Thoracic aorta (tissue), 2 donors: Measurements from ENCODE around the gene E2F1. TPM values are rescaled to one million over a fixed set of nuclear protein-coding genes. Genes with fewer than 3 reads are reported as not detected.
A peak's percentile ranks its signal among the peaks of the same experiment; 100 is the strongest.

Source experiments
- ATAC-seq: fragments of 150-250 bp; one replicate; pipeline ENCODE4 v1.8.0; 2017; ENCODE audit warnings: low read depth; ENCODE audit not compliant: insufficient number of reproducible peaks, low FRiP score
- DNase-seq: peaks from one replicate; pipeline ENCODE4 v3.0.0-alpha.2; 2020; ENCODE audit warnings: low spot score
- H3K27ac ChIP-seq, 2 donors: fragments of 200-600 bp; sonication (generic); 1 replicate in 1 of 2; 2 replicates in 1 of 2; pipeline ENCODE4 v1.5.1; 2016; ENCODE audit warnings: mild to moderate bottlenecking in 2 of 2, moderate library complexity in 2 of 2
- H3K27me3 ChIP-seq: fragments of 200-600 bp; sonication (generic); replicated peaks from 2 replicates; pipeline ENCODE4 v1.6.0; 2016; ENCODE audit warnings: mild to moderate bottlenecking; ENCODE audit not compliant: insufficient read depth
- H3K36me3 ChIP-seq: fragments of 200-600 bp; sonication (generic); one replicate; pipeline ENCODE4 v1.5.1; 2016
- H3K4me1 ChIP-seq, 2 donors: fragments of 200-600 bp; sonication (generic); 1 replicate in 1 of 2; 2 replicates in 1 of 2; pipeline versions ENCODE4 v1.5.1 to v1.6.0; 2016; ENCODE audit warnings: low read depth in 2 of 2, mild to moderate bottlenecking in 1 of 2; ENCODE audit not compliant: control insufficient read depth in 1 of 2
- H3K4me3 ChIP-seq: fragments of 200-600 bp; sonication (generic); 2 replicates; pipeline ENCODE4 v1.5.1; 2016; ENCODE audit warnings: mild to moderate bottlenecking
- H3K9me3 ChIP-seq: fragments of 200-600 bp; sonication (generic); 2 replicates; pipeline ENCODE4 v1.5.1; 2016
- CTCF ChIP-seq: fragments of 200-600 bp; sonication (generic); IDR thresholded peaks from one replicate; pipeline ENCODE4 v1.5.1; 2019; ENCODE audit warnings: antibody characterized with exemption
- total RNA-seq, 2 donors: library from RNA; depleted of rRNA; stranded (reverse); fragments of >200 nt; gene quantifications; one replicate each; pipeline versions ENCODE4 v1.1.0 to v1.2.3, GENCODE V29; 2016

The E2F1 gene
- total RNA-seq, 2 donors from 2014 or later = 0.68 to 0.92 TPM

DNA sequence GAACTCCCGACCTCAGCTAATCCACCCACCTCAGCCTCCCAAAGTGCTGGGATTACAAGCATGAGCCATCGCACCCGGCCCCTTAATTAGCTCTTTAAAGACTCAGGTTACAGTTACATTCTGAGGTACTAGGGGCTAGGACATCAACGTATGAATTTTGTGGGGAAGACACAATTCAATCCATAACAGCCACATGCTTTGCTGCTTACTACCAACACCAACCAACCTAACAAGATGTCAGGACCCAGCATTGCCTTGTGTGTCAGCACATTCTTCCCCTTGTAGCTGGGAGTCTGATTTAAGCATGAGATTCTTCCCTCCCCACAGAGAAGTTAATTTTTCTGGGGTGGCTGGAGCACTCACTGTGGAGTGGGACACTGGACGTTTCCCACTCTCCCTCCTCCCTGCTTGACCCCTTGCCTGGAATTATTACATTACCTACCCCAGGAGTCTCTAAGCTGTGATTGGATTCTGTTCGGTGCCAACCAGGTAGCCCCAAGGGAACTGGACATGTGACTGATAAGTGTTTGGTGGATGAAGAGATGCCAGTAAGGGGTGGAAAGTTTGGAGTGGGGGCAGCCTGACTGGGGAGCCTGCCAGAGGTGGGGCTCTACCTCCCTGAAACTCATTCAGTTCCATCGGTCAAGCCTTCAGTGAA, 39.6 kb upstream of the E2F1 start:
- H3K27ac ChIP-seq = no peak overlapping the region
- ATAC-seq (no peak), DNase-seq (no peak)
- no peaks in the 10 kb centered on the region for H3K9me3 ChIP-seq
- no peak for TF ChIP-seq CTCF
- no peak overlapping the region for H3K4me3 ChIP-seq
- no peaks in the 10 kb centered on the region for H3K27me3 ChIP-seq
- H3K36me3 ChIP-seq = no peaks in the 10 kb centered on the region
- no peaks in the 10 kb centered on the region for H3K4me1 ChIP-seq

- Histone ChIP-seq H3K36me3 (no peaks in the 10 kb centered on the region), H3K27ac (no peak overlapping the region), H3K4me3 (no peak overlapping the region), H3K27me3 (no peaks in the 10 kb centered on the region), H3K4me1 (peaks cover 1 to 2% of the 10 kb centered on the region in 2 donors), H3K9me3 (no peaks in the 10 kb centered on the region)
- ATAC-seq (no peak), DNase-seq (no peak)
- TF ChIP-seq CTCF = no peak
Measured at GRCh38 chr20:33724439-33725094, 38.4 kb upstream of the E2F1 start.

GRCh38 chr20:33721391-33722140, 35.4 kb upstream of the E2F1 start:
- no peaks in the 10 kb centered on the region for H3K9me3 ChIP-seq
- H3K4me3 ChIP-seq = no peak overlapping the region
- DNase-seq = no peak
- peaks cover 7 to 12% of the 10 kb centered on the region in 2 donors for H3K4me1 ChIP-seq
- no peak for ATAC-seq
- H3K27me3 ChIP-seq = no peaks in the 10 kb centered on the region
- no peak for TF ChIP-seq CTCF
- no peak overlapping the region for H3K27ac ChIP-seq
- no peaks in the 10 kb centered on the region for H3K36me3 ChIP-seq

DNA sequence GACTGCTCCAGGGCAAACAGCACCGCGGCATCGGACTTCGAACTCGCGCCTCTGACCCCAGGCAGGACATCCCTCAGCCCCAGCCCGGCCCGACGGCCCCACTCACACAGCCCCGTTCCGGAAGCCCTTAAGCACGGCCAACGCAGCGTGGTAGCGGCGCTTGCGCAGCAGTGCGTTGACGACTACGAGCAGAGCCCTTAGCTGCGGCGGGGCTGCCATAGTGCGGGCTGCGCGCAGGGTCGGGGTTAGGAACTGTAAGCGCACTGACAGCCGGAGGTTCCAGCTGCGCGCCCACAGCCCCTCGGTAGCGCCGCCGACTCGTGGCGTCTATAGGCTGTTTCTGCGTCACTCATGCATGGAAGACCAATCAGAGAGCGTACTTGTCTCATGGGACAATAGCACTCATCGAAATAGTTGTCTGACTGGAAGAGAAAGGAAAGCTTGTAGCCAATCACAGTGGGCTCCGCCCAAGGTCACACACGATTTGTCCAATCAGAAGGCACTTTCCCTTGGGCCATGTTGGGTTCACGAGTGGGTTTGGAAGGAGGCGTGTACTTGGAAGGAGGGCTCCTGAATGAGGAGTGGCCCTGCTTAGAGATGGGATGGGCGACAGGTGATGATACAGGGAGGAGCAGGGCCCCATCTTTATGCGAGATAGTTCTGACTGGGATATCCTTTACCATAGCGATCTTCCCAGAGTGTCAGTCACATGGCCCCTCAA, 34.0 kb upstream of the E2F1 start, which contains the start of gene PXMP4:
TSS of gene PXMP4 (minus strand) at position 322 of the 721 bp plus-strand sequence. CDS start at position 219, 103 bp downstream.
- ATAC-seq = peak; percentile 98
- Histone ChIP-seq H3K9me3 (no peaks in the 10 kb centered on the region), H3K27me3 (no peaks in the 10 kb centered on the region), H3K36me3 (no peaks in the 10 kb centered on the region), H3K4me3 (peak within 1 kb of the TSS; percentile 90), H3K4me1 (peaks cover 7 to 12% of the 10 kb centered on the region in 2 donors), H3K27ac (peak within 1 kb of the TSS; percentile 59 to 67)
- DNase-seq = peak; percentile 73
- no peak for TF ChIP-seq CTCF
